Activated T-helper 1 cell treated with anti-CD3 and anti-CD28 coated beads, Interleukin-12 subunit alpha, Interleukin-12 subunit beta, Interleukin-2, Interleukin-4 antibody, amounts not matched to agents 30 ng/mL and 10 ng/mL and 1 ng/mL, durations not matched to agents 14 hours and 24 hours and 36 hours (primary cell): ENCODE results near the gene DMD. TPM values are rescaled to one million over a fixed set of nuclear protein-coding genes. Genes with fewer than 3 reads are reported as not detected.
"Not testable (repeated sequence)": the region's sequence is repeated elsewhere in the genome, so short reads cannot be mapped to it uniquely, and the experiment has no call there.

Experiments
- DNase-seq: peaks from one replicate; pipeline ENCODE4 v3.0.0; 2021; ENCODE audit warnings: low spot score
- H3K27ac Mint-ChIP-seq: one replicate; pipeline ENCODE4 v1.8.0; 2021; ENCODE audit warnings: mild to moderate bottlenecking, mixed read lengths
- H3K27me3 Mint-ChIP-seq: one replicate; pipeline ENCODE4 v1.8.0; 2022; ENCODE audit warnings: mild to moderate bottlenecking, moderate library complexity, mixed read lengths; ENCODE audit not compliant: insufficient read depth
- H3K36me3 Mint-ChIP-seq: one replicate; pipeline ENCODE4 v1.8.0; 2021; ENCODE audit warnings: low read depth, mixed read lengths
- H3K4me1 Mint-ChIP-seq: one replicate; pipeline ENCODE4 v1.8.0; 2021; ENCODE audit warnings: low read depth, mixed read lengths
- H3K4me3 Mint-ChIP-seq: one replicate; pipeline ENCODE4 v1.8.0; 2021; ENCODE audit warnings: mild to moderate bottlenecking, moderate library complexity, mixed read lengths
- H3K9me3 Mint-ChIP-seq: one replicate; pipeline ENCODE4 v1.8.0; 2021; ENCODE audit warnings: mixed read lengths
- intact Hi-C: fragments of 100-400 bp; cut with micrococcal nuclease; formaldehyde crosslinking; loops from one replicate; pipeline ENCODE4 v1.15.1; 2024
- total RNA-seq: library from RNA; stranded (reverse); gene quantifications from 2 replicates; pipeline ENCODE4 v1.2.3, GENCODE V29; 2022

The DMD gene
- total RNA-seq, 1 donor from 2014 or later = 12.8 TPM

DNA sequence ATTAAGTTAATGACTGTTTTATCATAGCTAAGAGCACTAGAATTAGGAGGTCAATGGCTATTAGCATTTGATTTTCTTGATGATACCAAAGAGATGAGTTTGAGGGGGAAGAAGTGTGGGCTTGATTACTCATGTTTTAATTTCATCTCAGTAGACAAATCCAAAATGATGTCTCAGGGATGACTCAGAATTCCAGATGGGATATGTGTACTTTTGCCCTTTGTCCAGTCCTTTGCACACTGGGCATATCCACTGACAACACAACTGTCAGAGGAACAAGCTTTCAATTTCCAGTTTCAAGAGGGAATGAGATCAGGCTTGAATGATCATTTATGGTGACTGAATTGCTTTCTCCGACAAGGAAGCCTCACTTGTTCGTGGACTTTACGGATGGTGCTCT is 1814.2 kb downstream of the DMD start:
- H3K36me3 Mint-ChIP-seq = no peaks in the 10 kb centered on the region
- peaks cover 2% of the 10 kb centered on the region for H3K27me3 Mint-ChIP-seq
- H3K4me3 Mint-ChIP-seq = no peak overlapping the region
- H3K27ac Mint-ChIP-seq = no peak overlapping the region
- H3K9me3 Mint-ChIP-seq = no peaks in the 10 kb centered on the region
- no peaks in the 10 kb centered on the region for H3K4me1 Mint-ChIP-seq
- no peak for DNase-seq
- intact Hi-C loops = no loop called here

DNA sequence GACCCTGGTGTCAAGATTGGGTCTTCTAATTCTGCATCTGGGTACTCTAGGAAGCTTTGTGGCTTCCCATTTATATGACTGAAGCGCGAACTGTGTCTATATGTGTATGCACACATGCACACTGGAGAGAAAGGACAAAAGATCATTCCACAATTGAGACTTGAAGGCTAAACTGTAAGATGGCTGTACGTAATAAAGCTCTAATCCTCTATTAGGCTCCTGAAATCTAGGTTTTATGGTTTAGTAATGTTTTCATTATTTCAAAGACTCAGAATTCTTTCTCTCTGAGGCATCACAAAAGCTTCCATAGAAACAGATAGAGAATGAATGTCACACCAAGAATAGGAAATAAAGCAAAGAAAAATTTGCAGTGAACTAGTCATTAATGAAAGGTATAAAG is 1818.8 kb downstream of the DMD start:
- H3K9me3 Mint-ChIP-seq = no peaks in the 10 kb centered on the region
- no peaks in the 10 kb centered on the region for H3K4me1 Mint-ChIP-seq
- no peak overlapping the region for H3K27ac Mint-ChIP-seq
- H3K4me3 Mint-ChIP-seq = no peak overlapping the region
- H3K36me3 Mint-ChIP-seq = no peaks in the 10 kb centered on the region
- no peak for DNase-seq
- intact Hi-C loops = no loop called here
- H3K27me3 Mint-ChIP-seq = no peaks in the 10 kb centered on the region

GRCh38 chrX:31388946-31389345 is 1822.4 kb downstream of the DMD start:
- Mint-ChIP-seq H3K4me1 (no peaks in the 10 kb centered on the region), H3K27ac (no peak overlapping the region), H3K36me3 (no peaks in the 10 kb centered on the region), H3K4me3 (no peak overlapping the region), H3K9me3 (no peaks in the 10 kb centered on the region), H3K27me3 (no peaks in the 10 kb centered on the region)
- intact Hi-C loops = no loop called here
- DNase-seq = no peak

- intact Hi-C loops = no loop called here
- no peaks in the 10 kb centered on the region for H3K36me3 Mint-ChIP-seq
Measured at GRCh38 chrX:31384471-31384870, 1826.9 kb downstream of the DMD start.

DNA sequence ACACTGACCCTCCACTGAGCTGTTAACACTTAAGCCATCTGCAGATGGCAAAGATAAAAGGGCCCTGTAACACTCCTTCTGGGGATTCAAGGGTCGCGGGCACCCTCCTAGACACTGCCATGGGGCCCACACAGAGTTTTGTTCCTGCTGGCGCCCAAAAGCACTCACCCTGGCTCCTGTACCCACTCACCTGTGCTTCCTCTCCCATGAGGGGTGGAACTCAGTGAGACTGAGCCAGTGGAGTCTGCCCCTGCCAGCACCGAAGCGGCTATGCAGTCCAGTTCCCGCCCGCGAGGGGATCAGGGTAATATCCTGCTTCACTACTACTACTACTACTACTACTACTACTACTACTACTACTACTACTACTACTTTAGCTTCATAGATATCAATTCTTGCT is 1827.4 kb downstream of the DMD start:
- intact Hi-C loops = no loop called here
- no peak for DNase-seq
- Mint-ChIP-seq H3K36me3 (no peaks in the 10 kb centered on the region), H3K4me3 (no peak overlapping the region), H3K4me1 (no peaks in the 10 kb centered on the region), H3K27ac (no peak overlapping the region), H3K9me3 (no peaks in the 10 kb centered on the region), H3K27me3 (no peaks in the 10 kb centered on the region)

More at GRCh38 chrX:31384471-31384870, 1826.9 kb downstream of the DMD start:
- Mint-ChIP-seq H3K27me3 (no peaks in the 10 kb centered on the region), H3K9me3 (no peaks in the 10 kb centered on the region), H3K4me3 (no peak overlapping the region), H3K27ac (no peak overlapping the region), H3K4me1 (no peaks in the 10 kb centered on the region)
- no peak for DNase-seq

- H3K36me3 Mint-ChIP-seq, H3K27me3 Mint-ChIP-seq, H3K4me3 Mint-ChIP-seq, DNase-seq, intact Hi-C loops, H3K4me1 Mint-ChIP-seq, H3K27ac Mint-ChIP-seq, H3K9me3 Mint-ChIP-seq: not testable (repeated sequence)
Measured at GRCh38 chrX:31378973-31379372, 1832.4 kb downstream of the DMD start.

GRCh38 chrX:31377821-31378220 is 1833.5 kb downstream of the DMD start:
- DNase-seq, H3K36me3 Mint-ChIP-seq, intact Hi-C loops, H3K27me3 Mint-ChIP-seq, H3K4me1 Mint-ChIP-seq, H3K4me3 Mint-ChIP-seq, H3K27ac Mint-ChIP-seq, H3K9me3 Mint-ChIP-seq: not testable (repeated sequence)

DNA sequence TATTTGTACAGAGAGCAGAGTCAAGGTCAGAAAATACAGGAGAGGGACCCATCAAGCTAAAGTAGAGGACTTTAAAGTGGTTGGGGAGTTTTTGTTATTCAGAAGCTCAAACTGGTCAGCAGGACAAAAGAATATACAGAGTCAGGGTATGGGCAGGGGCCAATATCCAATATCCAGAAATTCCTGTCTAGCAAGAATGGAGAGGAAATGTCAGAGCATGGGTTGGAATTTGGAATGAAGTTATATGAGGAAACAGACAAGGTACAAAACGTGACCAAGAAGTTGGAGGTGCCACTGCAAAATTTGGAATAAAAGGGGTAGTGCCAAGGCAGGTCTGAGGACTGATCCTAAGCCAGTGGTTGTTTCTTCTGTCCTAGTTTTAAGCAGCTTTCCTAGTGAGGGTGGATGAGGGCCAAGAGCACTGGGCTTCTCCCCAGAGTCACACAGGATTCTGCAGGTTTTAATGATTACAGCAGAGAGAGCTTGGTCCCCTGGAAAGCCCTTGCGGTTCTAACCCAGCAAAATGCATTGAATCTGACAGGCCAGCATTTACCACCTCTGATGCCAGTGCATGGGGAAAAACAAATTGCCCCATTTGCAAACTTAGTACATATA is 1834.8 kb downstream of the DMD start:
- Mint-ChIP-seq H3K27me3 (no peaks in the 10 kb centered on the region), H3K4me3 (no peak overlapping the region), H3K4me1 (no peaks in the 10 kb centered on the region), H3K36me3 (no peaks in the 10 kb centered on the region), H3K27ac (no peak overlapping the region), H3K9me3 (no peaks in the 10 kb centered on the region)
- no peak for DNase-seq
- intact Hi-C loops = no loop called here

DNA sequence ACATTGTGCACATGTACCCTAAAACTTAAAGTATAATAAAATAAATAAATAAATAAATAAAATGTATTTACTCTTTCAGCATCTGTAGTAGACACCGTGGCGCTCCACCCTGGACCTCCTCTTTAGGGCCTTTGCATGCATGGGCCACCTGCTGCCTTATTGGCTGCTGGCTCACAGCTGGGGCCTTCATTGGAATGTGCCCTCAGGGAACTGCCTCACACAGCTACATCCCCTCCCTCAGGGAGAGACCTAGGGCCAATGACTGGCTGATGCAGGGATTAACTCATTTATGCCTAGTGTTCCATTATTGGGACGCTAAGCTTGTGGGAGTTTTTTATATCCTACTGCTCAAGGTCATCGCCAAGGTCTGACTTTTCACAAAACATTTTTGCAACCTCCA is 1836.6 kb downstream of the DMD start:
- Mint-ChIP-seq H3K4me1 (no peaks in the 10 kb centered on the region), H3K27ac (no peak overlapping the region), H3K9me3 (no peaks in the 10 kb centered on the region), H3K27me3 (no peaks in the 10 kb centered on the region), H3K36me3 (no peaks in the 10 kb centered on the region), H3K4me3 (no peak overlapping the region)
- DNase-seq = no peak
- intact Hi-C loops = no loop called here

DNA sequence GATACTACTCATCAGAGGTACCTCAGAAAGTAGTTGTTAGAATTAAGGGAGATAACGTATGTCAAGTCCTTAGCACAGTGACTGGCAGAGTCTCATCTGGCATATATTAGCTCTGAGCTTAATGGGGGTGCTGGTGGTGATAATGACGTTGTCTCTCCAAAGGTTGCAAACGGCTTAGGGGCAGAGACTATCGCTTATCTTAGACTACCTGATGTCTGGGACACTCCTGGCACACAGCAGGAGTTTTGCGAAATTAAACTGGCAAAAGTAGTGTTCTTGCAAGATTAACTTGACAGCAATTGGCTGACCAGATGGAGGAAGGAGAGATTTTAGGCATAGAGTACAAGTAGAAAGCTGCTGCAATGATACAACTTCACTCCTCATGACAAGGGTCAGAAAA is 1839.4 kb downstream of the DMD start:
- no peaks in the 10 kb centered on the region for H3K36me3 Mint-ChIP-seq

GRCh38 chrX:31367816-31368215 is 1843.5 kb downstream of the DMD start:
- intact Hi-C loops = no loop called here
- H3K27me3 Mint-ChIP-seq = peaks cover 3% of the 10 kb centered on the region
- H3K36me3 Mint-ChIP-seq = no peaks in the 10 kb centered on the region
- no peaks in the 10 kb centered on the region for H3K4me1 Mint-ChIP-seq
- no peak for DNase-seq
- H3K9me3 Mint-ChIP-seq = no peaks in the 10 kb centered on the region
- H3K4me3 Mint-ChIP-seq = no peak overlapping the region
- no peak overlapping the region for H3K27ac Mint-ChIP-seq

More for the DNA sequence above, 1839.4 kb downstream of the DMD start:
- no peak overlapping the region for H3K27ac Mint-ChIP-seq
- peaks cover 3% of the 10 kb centered on the region for H3K27me3 Mint-ChIP-seq
- H3K9me3 Mint-ChIP-seq = no peaks in the 10 kb centered on the region
- DNase-seq = no peak
- H3K4me3 Mint-ChIP-seq = no peak overlapping the region
- intact Hi-C loops = no loop called here
- H3K4me1 Mint-ChIP-seq = no peaks in the 10 kb centered on the region

GRCh38 chrX:31366041-31366440 is 1845.3 kb downstream of the DMD start:
- Mint-ChIP-seq H3K27ac (no peak overlapping the region), H3K27me3 (peaks cover 3% of the 10 kb centered on the region), H3K36me3 (no peaks in the 10 kb centered on the region), H3K4me3 (no peak overlapping the region), H3K9me3 (no peaks in the 10 kb centered on the region), H3K4me1 (no peaks in the 10 kb centered on the region)
- intact Hi-C loops = loop anchor here (1.0 kb wide), 1 partner anchor 24 kb away; no protein-coding TSS in a partner anchor
- no peak for DNase-seq

GRCh38 chrX:31356275-31357212 is 1854.8 kb downstream of the DMD start:
- Mint-ChIP-seq H3K4me1 (no peaks in the 10 kb centered on the region), H3K36me3 (no peaks in the 10 kb centered on the region), H3K27ac (no peak overlapping the region), H3K9me3 (no peaks in the 10 kb centered on the region), H3K27me3 (peaks cover 2% of the 10 kb centered on the region), H3K4me3 (no peak overlapping the region)
- intact Hi-C loops = no loop called here
- no peak for DNase-seq
